Thyroid gland (tissue), 4 donors: ENCODE measurements around the gene EPB41L1.

ENCODE experiments used
- CTCF ChIP-seq, 6 experiments: fragments of 200-600 bp in 3 of 6; fragments of 450-650 bp in 3 of 6; sonication (generic) in 3 of 6; IDR thresholded peaks; one replicate each; pipeline ENCODE4 v1.5.1; 2016 to 2019; ENCODE audit warnings: antibody characterized with exemption in 6 of 6, mild to moderate bottlenecking in 2 of 6, inconsistent platforms in 1 of 6, moderate library complexity in 1 of 6
- POLR2A ChIP-seq, 2 donors: fragments of 450-650 bp; IDR thresholded peaks; one replicate each; pipeline ENCODE4 v1.6.1; 2017; ENCODE audit warnings: antibody characterized with exemption in 2 of 2, mild to moderate bottlenecking in 2 of 2, moderate library complexity in 1 of 2

GRCh38 chr20:36135821-36136220 lies 18.7 kb upstream of the EPB41L1 start:
- TF ChIP-seq CTCF (IDR thresholded peaks at IDR 0.05): no peak
- TF ChIP-seq POLR2A (IDR thresholded peaks at IDR 0.05): no peak
